Lung (tissue), 12 donors: Measurements from ENCODE around the gene C2orf92. TPM values are rescaled to one million over a fixed set of nuclear protein-coding genes. Genes with fewer than 3 reads are reported as not detected.
"Not testable (repeated sequence)": the region's sequence is repeated elsewhere in the genome, so short reads cannot be mapped to it uniquely, and the experiment has no call there.

Source experiments
- ATAC-seq: fragments of 200-7000 bp; cut with Tn5 transposase; one replicate; pipeline ENCODE4 v1.9.1; 2020; ENCODE audit warnings: moderate number of reproducible peaks; ENCODE audit not compliant: insufficient read depth, low FRiP score
- DNase-seq, 3 donors: peaks; one replicate each; pipeline ENCODE4 v3.0.0-alpha.2; 2013 to 2017
- H3K27ac ChIP-seq, 2 donors: one replicate each; pipeline ENCODE4 v1.5.1; 2013; ENCODE audit warnings: mild to moderate bottlenecking in 2 of 2, moderate library complexity in 2 of 2, control low read depth in 1 of 2, inconsistent platforms in 1 of 2, low read depth in 1 of 2, low read length in 1 of 2
- H3K27me3 ChIP-seq, 3 donors: one replicate each; pipeline ENCODE4 v1.5.1; 2013; ENCODE audit warnings: low read length in 2 of 3; ENCODE audit not compliant: control insufficient read depth in 3 of 3, insufficient read depth in 3 of 3
- H3K36me3 ChIP-seq, 4 donors: one replicate each; pipeline ENCODE4 v1.5.1; 2013; ENCODE audit warnings: low read length in 4 of 4, mild to moderate bottlenecking in 1 of 4, moderate library complexity in 1 of 4; ENCODE audit not compliant: control insufficient read depth in 4 of 4, insufficient read depth in 4 of 4
- H3K4me1 ChIP-seq, 5 donors: one replicate each; pipeline ENCODE4 v1.5.1; 2013; ENCODE audit warnings: low read length in 5 of 5, mild to moderate bottlenecking in 2 of 5, moderate library complexity in 1 of 5; ENCODE audit not compliant: control insufficient read depth in 5 of 5, insufficient read depth in 5 of 5
- H3K4me3 ChIP-seq: one replicate; pipeline ENCODE4 v1.5.1; 2013; ENCODE audit warnings: mild to moderate bottlenecking, control low read depth, moderate library complexity
- H3K9ac ChIP-seq, 2 donors: one replicate each; pipeline ENCODE4 v1.5.1; 2013; ENCODE audit warnings: low read length in 2 of 2, control low read depth in 1 of 2; ENCODE audit not compliant: insufficient read depth in 1 of 2
- H3K9me3 ChIP-seq, 4 donors: one replicate each; pipeline ENCODE4 v1.5.1; 2013; ENCODE audit warnings: low read length in 3 of 4, mild to moderate bottlenecking in 1 of 4, moderate library complexity in 1 of 4; ENCODE audit not compliant: control insufficient read depth in 4 of 4, insufficient read depth in 3 of 4
- CTCF ChIP-seq: IDR thresholded peaks from 2 replicates; pipeline ENCODE4 v1.5.1; 2012; ENCODE audit warnings: mild to moderate bottlenecking; ENCODE audit errors: control extremely low read depth, extremely low read depth
- WGBS, 2 donors: extraction: QIAGEN DNeasy Blood & Tissue Kit; methylation state at CpG; one replicate each; pipeline ENCODE4 v1.1.7; 2013; 5-methylcytosine and 5-hydroxymethylcytosine counted together
- polyA plus RNA-seq, 2 donors: library from polyadenylated mRNA; stranded (reverse); fragments of 200-250 nt; gene quantifications; one replicate each; pipeline ENCODE4 v1.2.1, GENCODE V29; 2013
- total RNA-seq, 2 donors: library from RNA; depleted of rRNA in 1 of 2; stranded (reverse); fragments of >200 nt in 1 of 2; gene quantifications; one replicate each; pipeline ENCODE4 v1.2.1, GENCODE V29; 2014 to 2021
- donor health status: control.
- donor health status: control.
- donor health status: Bipolar disorder and iron deficiency.
- donor health status: healthy.
- donor health status: DM: yes; HTN: yes; CAD: no.

The C2orf92 gene
- total and polyA plus RNA-seq, 4 donors: 1.8 to 19.0 (median 14.2) TPM

- Histone ChIP-seq H3K27ac (no peak overlapping the region), H3K9ac (no peak overlapping the region), H3K27me3 (no peaks in the 10 kb centered on the region), H3K36me3 (no peaks in the 10 kb centered on the region), H3K4me1 (no peaks in the 10 kb centered on the region), H3K9me3 (peaks cover 0 to 2% (median 0%) of the 10 kb centered on the region in 4 donors), H3K4me3 (no peak overlapping the region)
- no peak for ATAC-seq
- no peak for TF ChIP-seq CTCF
- DNase-seq: no peak
- 65 to 89% methylated on average over 1 of the region's 1 CpG for WGBS, 2 donors
These were observed 8.8 kb downstream of the C2orf92 start for GRCh38 chr2:97678298-97678697.

DNA sequence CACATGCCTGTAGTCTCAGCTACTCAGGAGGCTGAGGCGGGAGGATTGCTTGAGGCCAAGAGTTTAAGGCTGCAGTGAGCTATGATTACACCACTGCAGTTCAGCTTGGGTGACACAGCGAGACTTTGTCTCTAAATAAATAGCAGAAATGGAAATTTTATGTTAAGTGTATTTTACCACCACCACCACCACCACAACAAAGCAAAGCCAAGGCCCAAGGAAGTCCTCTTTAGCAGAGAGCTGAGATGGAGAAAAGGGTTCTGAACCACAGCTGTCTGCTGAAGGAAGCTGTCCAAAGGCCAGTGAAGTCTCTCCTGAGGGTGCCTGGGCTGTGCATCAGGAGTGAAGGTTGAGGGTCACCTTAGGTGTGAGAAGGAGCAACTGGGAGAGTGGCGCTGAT lies 17.7 kb downstream of the C2orf92 start:
- H3K27ac ChIP-seq, H3K9ac ChIP-seq, ATAC-seq, H3K27me3 ChIP-seq, H3K36me3 ChIP-seq, H3K4me1 ChIP-seq, DNase-seq, H3K9me3 ChIP-seq, H3K4me3 ChIP-seq: not testable (repeated sequence)
- 85 to 89% methylated on average over 2 of the region's 3 CpGs for WGBS, 2 donors

GRCh38 chr2:97688062-97688827 lies 18.7 kb downstream of the C2orf92 start:
- Histone ChIP-seq H3K27me3 (no peaks in the 10 kb centered on the region), H3K27ac (no peak overlapping the region), H3K9me3 (no peaks in the 10 kb centered on the region), H3K36me3 (no peaks in the 10 kb centered on the region), H3K4me1 (no peaks in the 10 kb centered on the region), H3K4me3 (no peak overlapping the region), H3K9ac (no peak overlapping the region)
- ATAC-seq (no peak), DNase-seq (no peak)
- TF ChIP-seq CTCF: no peak
- WGBS, 2 donors: 89 to 95% methylated on average over 10 to 11 of the region's 11 CpGs

- Histone ChIP-seq H3K9ac (no peak overlapping the region), H3K27ac (no peak overlapping the region), H3K27me3 (no peaks in the 10 kb centered on the region), H3K4me1 (no peaks in the 10 kb centered on the region), H3K4me3 (no peak overlapping the region), H3K36me3 (no peaks in the 10 kb centered on the region), H3K9me3 (no peaks in the 10 kb centered on the region)
- no peak for ATAC-seq
- DNase-seq: no peak
- no peak for TF ChIP-seq CTCF
- WGBS, 2 donors: 61 to 88% methylated on average over 6 of the region's 6 CpGs
These were observed 21.7 kb downstream of the C2orf92 start for GRCh38 chr2:97691166-97691565.
